H9 (cell line): ENCODE data around the gene DOLPP1. TPM values are rescaled to one million over a fixed set of nuclear protein-coding genes. Genes with fewer than 3 reads are reported as not detected.

Experiments used
- DNase-seq: peaks from one replicate; pipeline ENCODE4 v3.0.0-alpha.2; 2017
- H2AFZ ChIP-seq: one replicate; pipeline ENCODE4 v1.6.1; 2013; ENCODE audit warnings: mild to moderate bottlenecking, low read length, control low read depth, moderate library complexity
- H2AK5ac ChIP-seq: 2 replicates; pipeline ENCODE4 v1.6.1; 2013; ENCODE audit warnings: low read length, control low read depth, mixed read lengths; ENCODE audit not compliant: insufficient read length
- H2BK120ac ChIP-seq: one replicate; pipeline ENCODE4 v1.6.1; 2013; ENCODE audit warnings: low read depth, mild to moderate bottlenecking, low read length, control low read depth, inconsistent platforms; ENCODE audit not compliant: poor library complexity, severe bottlenecking
- H2BK12ac ChIP-seq: 2 replicates; pipeline ENCODE4 v1.6.1; 2013; ENCODE audit warnings: low read length, control low read depth, mixed read lengths, low read depth; ENCODE audit not compliant: insufficient read length
- H2BK15ac ChIP-seq: 2 replicates; pipeline ENCODE4 v1.6.1; 2013; ENCODE audit warnings: low read depth, low read length, control low read depth
- H2BK20ac ChIP-seq: one replicate; pipeline ENCODE4 v1.6.1; 2013; ENCODE audit warnings: low read depth, mild to moderate bottlenecking, low read length, control low read depth, inconsistent platforms; ENCODE audit not compliant: poor library complexity, severe bottlenecking
- H2BK5ac ChIP-seq: 2 replicates; pipeline ENCODE4 v1.6.1; 2013; ENCODE audit warnings: low read length, control low read depth, mixed read lengths; ENCODE audit not compliant: insufficient read length
- H3K14ac ChIP-seq: 2 replicates; pipeline ENCODE4 v1.6.1; 2013; ENCODE audit warnings: low read length, control low read depth; ENCODE audit not compliant: insufficient read depth
- H3K18ac ChIP-seq: 2 replicates; pipeline ENCODE4 v1.6.1; 2013; ENCODE audit warnings: low read depth, mild to moderate bottlenecking, mixed read lengths, low read length, control low read depth; ENCODE audit not compliant: insufficient read length
- H3K23ac ChIP-seq: 2 replicates; pipeline ENCODE4 v1.6.1; 2013; ENCODE audit warnings: low read length, control low read depth, mixed read lengths, low read depth; ENCODE audit not compliant: insufficient read length
- H3K23me2 ChIP-seq: 2 replicates; pipeline ENCODE4 v1.6.1; 2013; ENCODE audit warnings: low read depth, mild to moderate bottlenecking, mixed read lengths, low read length, control low read depth; ENCODE audit not compliant: insufficient read length, poor library complexity, severe bottlenecking
- H3K27ac ChIP-seq: 2 replicates; pipeline ENCODE4 v1.5.1; 2013; ENCODE audit warnings: low read length, control low read depth, mixed read lengths, low read depth; ENCODE audit not compliant: insufficient read length
- H3K27me3 ChIP-seq: 2 replicates; pipeline ENCODE4 v1.6.1; 2013; ENCODE audit warnings: low read length, control low read depth, inconsistent platforms; ENCODE audit not compliant: insufficient read depth
- H3K4ac ChIP-seq: 2 replicates; pipeline ENCODE4 v1.6.1; 2013; ENCODE audit warnings: low read depth, mild to moderate bottlenecking, control low read depth, inconsistent platforms, low read length, moderate library complexity
- H3K4me1 ChIP-seq: 2 replicates; pipeline ENCODE4 v1.6.1; 2013; ENCODE audit warnings: low read length, control low read depth, inconsistent platforms; ENCODE audit not compliant: insufficient read depth
- H3K4me2 ChIP-seq: 2 replicates; pipeline ENCODE4 v1.6.1; 2013; ENCODE audit warnings: low read length, control low read depth, mixed read lengths; ENCODE audit not compliant: insufficient read length, insufficient read depth
- H3K56ac ChIP-seq: 2 replicates; pipeline ENCODE4 v1.6.1; 2013; ENCODE audit warnings: low read depth, mild to moderate bottlenecking, mixed read lengths, low read length, control low read depth; ENCODE audit not compliant: insufficient read length
- H3K79me1 ChIP-seq: 2 replicates; pipeline ENCODE4 v1.6.1; 2013; ENCODE audit warnings: low read depth, mild to moderate bottlenecking, moderate library complexity, low read length, control low read depth, inconsistent platforms; ENCODE audit not compliant: insufficient read depth, poor library complexity, severe bottlenecking
- H3K79me2 ChIP-seq: 2 replicates; pipeline ENCODE4 v1.6.1; 2013; ENCODE audit warnings: low read length, control low read depth, inconsistent platforms; ENCODE audit not compliant: insufficient read depth
- H3K9ac ChIP-seq: 2 replicates; pipeline ENCODE4 v1.6.1; 2013; ENCODE audit warnings: low read length, control low read depth, mixed read lengths; ENCODE audit not compliant: insufficient read length; ENCODE audit errors: extremely low read depth
- H3K9me3 ChIP-seq: one replicate; pipeline ENCODE4 v1.6.1; 2013; ENCODE audit warnings: low read depth, low read length, inconsistent platforms; ENCODE audit not compliant: control insufficient read depth
- H3T11ph ChIP-seq: one replicate; pipeline ENCODE4 v1.6.1; 2013; ENCODE audit warnings: mild to moderate bottlenecking, low read length, control low read depth, inconsistent platforms
- H4K20me1 ChIP-seq: one replicate; pipeline ENCODE4 v1.6.1; 2013; ENCODE audit not compliant: control insufficient read depth, insufficient read length, insufficient read depth
- H4K5ac ChIP-seq: 2 replicates; pipeline ENCODE4 v1.6.1; 2013; ENCODE audit warnings: low read depth, mild to moderate bottlenecking, mixed read lengths, low read length, control low read depth; ENCODE audit not compliant: insufficient read length
- H4K8ac ChIP-seq: replicated peaks from 2 replicates; pipeline ENCODE4 v1.6.1; 2013; ENCODE audit warnings: low read length, control low read depth, mixed read lengths, low read depth; ENCODE audit not compliant: insufficient read length
- H4K91ac ChIP-seq: 2 replicates; pipeline ENCODE4 v1.6.1; 2013; ENCODE audit warnings: low read depth, mild to moderate bottlenecking, moderate library complexity, mixed read lengths, low read length, control low read depth; ENCODE audit not compliant: insufficient read length
- H3K27ac Mint-ChIP-seq, 3 experiments: 2 replicates in 2 of 3; 3 replicates in 1 of 3; pipeline ENCODE4 v1.8.0; 2020 to 2021; ENCODE audit warnings: mixed read lengths in 3 of 3, mild to moderate bottlenecking in 1 of 3, moderate library complexity in 1 of 3
- H3K27me3 Mint-ChIP-seq: 2 replicates; pipeline ENCODE4 v1.8.0; 2021; ENCODE audit warnings: low read depth, mild to moderate bottlenecking, moderate library complexity, mixed read lengths
- H3K36me3 Mint-ChIP-seq, 3 experiments: 2 replicates in 2 of 3; 3 replicates in 1 of 3; pipeline ENCODE4 v1.8.0; 2020 to 2021; ENCODE audit warnings: low read depth in 3 of 3, mixed read lengths in 3 of 3; ENCODE audit not compliant: insufficient read depth in 1 of 3
- H3K4me1 Mint-ChIP-seq, 2 experiments: 2 replicates each; pipeline ENCODE4 v1.8.0; 2020; ENCODE audit warnings: mixed read lengths in 2 of 2
- H3K4me3 Mint-ChIP-seq, 2 experiments: 2 replicates in 1 of 2; 3 replicates in 1 of 2; pipeline ENCODE4 v1.8.0; 2020 to 2021; ENCODE audit warnings: mild to moderate bottlenecking in 2 of 2, mixed read lengths in 2 of 2, moderate library complexity in 1 of 2
- H3K9me3 Mint-ChIP-seq, 2 experiments: 2 replicates in 1 of 2; 3 replicates in 1 of 2; pipeline ENCODE4 v1.8.0; 2020; ENCODE audit warnings: mild to moderate bottlenecking in 2 of 2, mixed read lengths in 2 of 2, moderate library complexity in 1 of 2
- CTCF ChIP-seq: fragments of 200-600 bp; sonication (generic); conservative IDR thresholded peaks from 3 replicates; pipeline ENCODE4 v1.8.0; 2021; ENCODE audit warnings: antibody characterized with exemption, mild to moderate bottlenecking
- WGBS: extraction: QIAGEN DNeasy Blood & Tissue Kit; methylation state at CpG from one replicate; pipeline ENCODE4 v1.1.7; 2013; ENCODE audit warnings: missing lambda C conversion rate, low lambda C conversion rate, mixed read lengths; ENCODE audit not compliant: insufficient read length; ENCODE audit errors: extremely low coverage; 5-methylcytosine and 5-hydroxymethylcytosine counted together
- total RNA-seq: library from RNA; stranded (reverse); gene quantifications from 2 replicates; pipeline ENCODE4 v1.2.1, GENCODE V29; 2021

Gene DOLPP1
- total RNA-seq, 1 experiment from 2014 or later = 42.6 TPM

DNA sequence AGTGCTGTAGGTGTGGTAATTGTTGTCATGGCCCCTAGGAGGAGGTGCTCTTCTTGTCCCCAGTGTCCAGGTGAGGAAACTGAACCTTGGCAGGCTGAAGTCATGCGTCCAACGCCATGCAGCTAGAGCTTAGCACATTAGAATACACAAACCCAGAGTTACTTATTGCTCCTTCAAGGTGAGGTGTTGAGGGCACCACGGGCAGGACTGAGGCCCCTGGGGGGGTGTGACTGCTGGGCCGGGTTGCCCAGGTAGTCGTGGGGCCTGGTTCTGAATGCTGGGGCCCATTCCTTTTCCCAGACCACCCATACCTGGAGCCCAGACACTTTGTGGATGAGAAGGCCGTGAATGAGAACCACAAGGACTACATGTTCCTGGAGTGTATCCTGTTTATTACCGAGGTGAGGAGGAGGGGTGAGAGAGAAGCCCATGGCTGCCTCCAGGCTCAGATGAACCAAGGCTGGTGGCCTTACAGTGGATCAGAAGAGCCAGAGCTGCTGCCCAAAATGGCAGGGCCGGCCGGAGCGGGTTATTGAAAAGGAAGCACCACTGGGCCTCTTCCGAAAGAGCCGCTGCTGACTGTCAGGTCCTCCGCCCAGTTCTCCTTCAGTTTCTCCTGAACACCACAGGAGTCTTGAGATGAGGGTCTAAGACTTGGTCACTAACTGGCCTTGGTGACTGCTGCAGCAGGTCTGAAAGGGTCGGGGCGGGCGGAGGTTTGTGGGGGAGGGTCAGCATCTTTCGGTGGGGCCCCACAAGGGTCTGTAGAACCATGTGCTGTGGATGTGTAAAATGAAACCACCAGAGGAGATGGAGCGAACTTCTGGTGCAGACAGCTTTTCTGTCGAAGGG is 56.6 kb downstream of the DOLPP1 start:
- H2BK120ac ChIP-seq = no peak overlapping the region
- TF ChIP-seq CTCF = no peak
- H3K18ac ChIP-seq = no peak overlapping the region
- WGBS = no CpG with 5 or more reads among the region's 19 CpGs
- no peaks in the 10 kb centered on the region; a peak in 1 of 5 replicates for H3K9me3 Mint-ChIP-seq
- peaks cover 5% of the 10 kb centered on the region for H3K23me2 ChIP-seq
- no peak overlapping the region for H3K14ac ChIP-seq
- H4K5ac ChIP-seq = no peak overlapping the region
- no peak overlapping the region for H2BK20ac ChIP-seq
- H3K27ac ChIP-seq = no peak overlapping the region
- no peaks in the 10 kb centered on the region for H3K27me3 ChIP-seq
- DNase-seq = no peak
- H3K79me2 ChIP-seq = no peaks in the 10 kb centered on the region
- H3K23ac ChIP-seq = no peak overlapping the region
- no peak overlapping the region for H4K8ac ChIP-seq
- no peak overlapping the region for H3K4ac ChIP-seq
- peaks cover 10 to 50% (median 49%) of the 10 kb centered on the region in 3 experiments; a peak in 6 of 7 replicates for H3K36me3 Mint-ChIP-seq
- no peak overlapping the region for H3K56ac ChIP-seq
- H3K27me3 Mint-ChIP-seq = peaks cover 1% of the 10 kb centered on the region; the same call in 1 of the 2 replicates
- no peak overlapping the region for H2BK5ac ChIP-seq
- no peak overlapping the region for H3K4me3 Mint-ChIP-seq
- H2AFZ ChIP-seq = no peak overlapping the region
- H3T11ph ChIP-seq = no peak overlapping the region
- no peaks in the 10 kb centered on the region for H3K9me3 ChIP-seq
- H3K4me2 ChIP-seq = no peak overlapping the region
- H2AK5ac ChIP-seq = no peak overlapping the region
- no peak overlapping the region for H4K91ac ChIP-seq
- H2BK15ac ChIP-seq = no peak overlapping the region
- no peak overlapping the region for H3K9ac ChIP-seq
- peaks cover 35 to 36% of the 10 kb centered on the region in 2 experiments for H3K4me1 Mint-ChIP-seq
- H4K20me1 ChIP-seq = no peaks in the 10 kb centered on the region
- H2BK12ac ChIP-seq = no peak overlapping the region
- H3K79me1 ChIP-seq = no peaks in the 10 kb centered on the region
- peak overlapping the region in 2 of 3 experiments; percentile 40 to 46; a peak in 4 of 7 replicates for H3K27ac Mint-ChIP-seq
- peaks cover 6% of the 10 kb centered on the region; the same call in 1 of the 2 replicates for H3K4me1 ChIP-seq
